WTC11 (cell line): Measurements from ENCODE around the gene RCBTB2.

Experiments used
- NR2C2 ChIP-seq: sonication (generic); formaldehyde crosslinking; IDR thresholded peaks from 2 replicates; pipeline ENCODE4 v1.8.0; 2022; ENCODE audit warnings: mild to moderate bottlenecking, missing genetic modification reagents
- RELA ChIP-seq: sonication (generic); formaldehyde crosslinking; IDR thresholded peaks from 2 replicates; pipeline ENCODE4 v1.8.1; 2022; ENCODE audit warnings: missing genetic modification reagents, mild to moderate bottlenecking, borderline replicate concordance
- TEAD1 ChIP-seq: sonication (generic); formaldehyde crosslinking; IDR thresholded peaks from 2 replicates; pipeline ENCODE4 v1.8.0; 2022; ENCODE audit warnings: mild to moderate bottlenecking, missing genetic modification reagents
- TF ChIP-seq, protein P1 (sequence below): fragments of 200-600 bp; IDR thresholded peaks from 2 replicates; pipeline ENCODE4 v1.8.0; 2022; ENCODE audit warnings: antibody characterized with exemption
- TF ChIP-seq, protein P2 (sequence below): sonication (generic); formaldehyde crosslinking; IDR thresholded peaks from 2 replicates; pipeline ENCODE4 v1.8.1; 2022; ENCODE audit warnings: mild to moderate bottlenecking, missing genetic modification reagents, moderate library complexity, borderline replicate concordance
- TF ChIP-seq, protein P3 (sequence below): sonication (generic); formaldehyde crosslinking; IDR thresholded peaks from 2 replicates; pipeline ENCODE4 v1.8.0; 2022; ENCODE audit warnings: mild to moderate bottlenecking, missing genetic modification reagents
- TF ChIP-seq, protein P4 (sequence below): sonication (generic); formaldehyde crosslinking; IDR thresholded peaks from 2 replicates; pipeline ENCODE4 v1.8.1; 2022; ENCODE audit warnings: low read depth, mild to moderate bottlenecking, moderate library complexity, missing genetic modification reagents, borderline replicate concordance

DNA sequence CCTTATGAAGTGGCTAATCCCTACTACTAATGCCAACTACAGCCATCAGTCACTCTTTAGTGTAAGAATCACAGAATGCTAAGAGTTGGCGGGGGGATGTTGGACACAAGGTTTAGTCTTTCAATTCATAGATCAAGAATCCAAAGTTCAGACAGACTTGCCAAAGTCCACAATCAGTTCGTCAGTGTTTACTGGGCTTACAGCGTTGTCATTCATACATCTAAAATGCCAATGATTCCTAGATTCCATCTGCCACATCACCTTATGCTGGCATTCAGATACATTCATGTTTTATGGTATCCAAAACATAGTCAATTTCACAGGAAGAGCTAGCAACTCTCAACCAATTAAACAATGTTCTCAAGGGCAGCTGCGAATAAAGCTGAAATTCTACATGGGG lies 18.1 kb downstream of the RCBTB2 start:
- TF ChIP-seq RELA (CRISPR knock-in tag) (no peak), TEAD1 (CRISPR knock-in tag) (no peak), NR2C2 (CRISPR knock-in tag) (no peak)
- TF ChIP-seq, protein P1, sequence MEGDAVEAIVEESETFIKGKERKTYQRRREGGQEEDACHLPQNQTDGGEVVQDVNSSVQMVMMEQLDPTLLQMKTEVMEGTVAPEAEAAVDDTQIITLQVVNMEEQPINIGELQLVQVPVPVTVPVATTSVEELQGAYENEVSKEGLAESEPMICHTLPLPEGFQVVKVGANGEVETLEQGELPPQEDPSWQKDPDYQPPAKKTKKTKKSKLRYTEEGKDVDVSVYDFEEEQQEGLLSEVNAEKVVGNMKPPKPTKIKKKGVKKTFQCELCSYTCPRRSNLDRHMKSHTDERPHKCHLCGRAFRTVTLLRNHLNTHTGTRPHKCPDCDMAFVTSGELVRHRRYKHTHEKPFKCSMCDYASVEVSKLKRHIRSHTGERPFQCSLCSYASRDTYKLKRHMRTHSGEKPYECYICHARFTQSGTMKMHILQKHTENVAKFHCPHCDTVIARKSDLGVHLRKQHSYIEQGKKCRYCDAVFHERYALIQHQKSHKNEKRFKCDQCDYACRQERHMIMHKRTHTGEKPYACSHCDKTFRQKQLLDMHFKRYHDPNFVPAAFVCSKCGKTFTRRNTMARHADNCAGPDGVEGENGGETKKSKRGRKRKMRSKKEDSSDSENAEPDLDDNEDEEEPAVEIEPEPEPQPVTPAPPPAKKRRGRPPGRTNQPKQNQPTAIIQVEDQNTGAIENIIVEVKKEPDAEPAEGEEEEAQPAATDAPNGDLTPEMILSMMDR = no peak
- TF ChIP-seq, protein P2, sequence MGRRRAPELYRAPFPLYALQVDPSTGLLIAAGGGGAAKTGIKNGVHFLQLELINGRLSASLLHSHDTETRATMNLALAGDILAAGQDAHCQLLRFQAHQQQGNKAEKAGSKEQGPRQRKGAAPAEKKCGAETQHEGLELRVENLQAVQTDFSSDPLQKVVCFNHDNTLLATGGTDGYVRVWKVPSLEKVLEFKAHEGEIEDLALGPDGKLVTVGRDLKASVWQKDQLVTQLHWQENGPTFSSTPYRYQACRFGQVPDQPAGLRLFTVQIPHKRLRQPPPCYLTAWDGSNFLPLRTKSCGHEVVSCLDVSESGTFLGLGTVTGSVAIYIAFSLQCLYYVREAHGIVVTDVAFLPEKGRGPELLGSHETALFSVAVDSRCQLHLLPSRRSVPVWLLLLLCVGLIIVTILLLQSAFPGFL (CRISPR knock-in tag) = no peak
- TF ChIP-seq, protein P3, sequence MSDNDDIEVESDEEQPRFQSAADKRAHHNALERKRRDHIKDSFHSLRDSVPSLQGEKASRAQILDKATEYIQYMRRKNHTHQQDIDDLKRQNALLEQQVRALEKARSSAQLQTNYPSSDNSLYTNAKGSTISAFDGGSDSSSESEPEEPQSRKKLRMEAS (CRISPR knock-in tag) = no peak
- TF ChIP-seq, protein P4, sequence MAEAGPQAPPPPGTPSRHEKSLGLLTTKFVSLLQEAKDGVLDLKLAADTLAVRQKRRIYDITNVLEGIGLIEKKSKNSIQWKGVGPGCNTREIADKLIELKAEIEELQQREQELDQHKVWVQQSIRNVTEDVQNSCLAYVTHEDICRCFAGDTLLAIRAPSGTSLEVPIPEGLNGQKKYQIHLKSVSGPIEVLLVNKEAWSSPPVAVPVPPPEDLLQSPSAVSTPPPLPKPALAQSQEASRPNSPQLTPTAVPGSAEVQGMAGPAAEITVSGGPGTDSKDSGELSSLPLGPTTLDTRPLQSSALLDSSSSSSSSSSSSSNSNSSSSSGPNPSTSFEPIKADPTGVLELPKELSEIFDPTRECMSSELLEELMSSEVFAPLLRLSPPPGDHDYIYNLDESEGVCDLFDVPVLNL (CRISPR knock-in tag) = no peak
